GM23338 (cell line): ENCODE data around the gene TMIE. TPM values are rescaled to one million over a fixed set of nuclear protein-coding genes. Genes with fewer than 3 reads are reported as not detected.
"Not testable (repeated sequence)": the region's sequence is repeated elsewhere in the genome, so short reads cannot be mapped to it uniquely, and the experiment has no call there.

ENCODE experiments used
- ATAC-seq: fragments of 200-7000 bp; cut with Tn5 transposase; 3 replicates; pipeline ENCODE4 v1.9.1; 2020
- DNase-seq: peaks from one replicate; pipeline ENCODE4 v3.0.0-alpha.2; 2015; ENCODE audit warnings: low spot score
- H2AFZ ChIP-seq: fragments of 200-600 bp; sonication (generic); 2 replicates; pipeline ENCODE4 v1.8.0; 2016; ENCODE audit warnings: antibody characterized with exemption, mild to moderate bottlenecking, moderate library complexity
- H3F3A ChIP-seq: fragments of 200-600 bp; sonication (generic); replicated peaks from 2 replicates; pipeline ENCODE4 v1.8.0; 2017; ENCODE audit warnings: antibody characterized with exemption, mixed run types, low read depth
- H3K27ac ChIP-seq: fragments of 200-600 bp; sonication (generic); 2 replicates; pipeline ENCODE4 v1.6.1; 2016; ENCODE audit warnings: low read depth
- H3K27me3 ChIP-seq: fragments of 200-600 bp; sonication (generic); 2 replicates; pipeline ENCODE4 v1.8.0; 2016; ENCODE audit warnings: mild to moderate bottlenecking, mixed run types, moderate library complexity; ENCODE audit not compliant: insufficient read depth
- H3K36me3 ChIP-seq: fragments of 200-600 bp; sonication (generic); 2 replicates; pipeline ENCODE4 v1.8.0; 2016; ENCODE audit warnings: mild to moderate bottlenecking; ENCODE audit not compliant: insufficient read depth
- H3K4me1 ChIP-seq: fragments of 200-600 bp; sonication (generic); 2 replicates; pipeline ENCODE4 v1.8.0; 2016; ENCODE audit warnings: mild to moderate bottlenecking, moderate library complexity; ENCODE audit not compliant: insufficient read depth
- H3K4me2 ChIP-seq: fragments of 200-600 bp; sonication (generic); 2 replicates; pipeline ENCODE4 v1.7.1; 2017; ENCODE audit warnings: mixed run types
- H3K4me3 ChIP-seq: fragments of 200-600 bp; sonication (generic); 2 replicates; pipeline ENCODE4 v1.6.1; 2016; ENCODE audit warnings: mixed run types
- H3K79me2 ChIP-seq: fragments of 200-600 bp; sonication (generic); replicated peaks from 2 replicates; pipeline ENCODE4 v1.8.0; 2017; ENCODE audit warnings: mild to moderate bottlenecking; ENCODE audit not compliant: insufficient read depth
- H3K9me2 ChIP-seq: fragments of 200-600 bp; sonication (generic); 2 replicates; pipeline ENCODE4 v1.8.0; 2017; ENCODE audit not compliant: insufficient read depth
- H4K20me1 ChIP-seq: fragments of 200-600 bp; sonication (generic); replicated peaks from 2 replicates; pipeline ENCODE4 v1.8.0; 2017; ENCODE audit warnings: mild to moderate bottlenecking; ENCODE audit not compliant: insufficient read depth
- H3K27ac Mint-ChIP-seq: 2 replicates; pipeline ENCODE4 v1.8.0; 2020; ENCODE audit warnings: inconsistent platforms, mild to moderate bottlenecking, moderate library complexity, mixed read lengths
- H3K27me3 Mint-ChIP-seq: 3 replicates; pipeline ENCODE4 v1.8.0; 2022; ENCODE audit warnings: low read depth, mild to moderate bottlenecking, moderate library complexity, mixed read lengths, inconsistent platforms; ENCODE audit not compliant: insufficient read depth, poor library complexity
- H3K36me3 Mint-ChIP-seq: 3 replicates; pipeline ENCODE4 v1.8.0; 2021; ENCODE audit warnings: low read depth, mild to moderate bottlenecking, inconsistent platforms, moderate library complexity, mixed read lengths
- H3K4me1 Mint-ChIP-seq: 3 replicates; pipeline ENCODE4 v1.8.0; 2020; ENCODE audit warnings: mild to moderate bottlenecking, inconsistent platforms, mixed read lengths
- H3K4me3 Mint-ChIP-seq: 3 replicates; pipeline ENCODE4 v1.8.0; 2021; ENCODE audit warnings: moderate library complexity, mild to moderate bottlenecking, inconsistent platforms, mixed read lengths
- H3K9me3 Mint-ChIP-seq: 3 replicates; pipeline ENCODE4 v1.8.0; 2020; ENCODE audit warnings: moderate library complexity, mild to moderate bottlenecking, inconsistent platforms, mixed read lengths
- CREB1 ChIP-seq: fragments of 250-450 bp; sonication (Bioruptor Pico); IDR thresholded peaks from 2 replicates; pipeline ENCODE4 v1.5.0; 2020; ENCODE audit warnings: low read depth, mild to moderate bottlenecking, moderate library complexity
- ETS1 ChIP-seq: IDR thresholded peaks from 2 replicates; pipeline ENCODE4 v1.6.1; 2016; ENCODE audit warnings: antibody characterized with exemption
- EZH2 ChIP-seq: fragments of 200-600 bp; sonication (generic); IDR thresholded peaks from one replicate; pipeline ENCODE4 v1.8.0; 2017; ENCODE audit warnings: antibody characterized with exemption, mild to moderate bottlenecking, low read depth; ENCODE audit not compliant: unreplicated experiment
- EZH2phosphoT487 ChIP-seq: fragments of 200-600 bp; sonication (generic); IDR thresholded peaks from one replicate; pipeline ENCODE4 v1.8.1; 2018; ENCODE audit warnings: antibody characterized with exemption; ENCODE audit not compliant: unreplicated experiment
- JUNB ChIP-seq: IDR thresholded peaks from one replicate; pipeline ENCODE4 v1.6.1; 2016; ENCODE audit warnings: antibody characterized with exemption; ENCODE audit not compliant: unreplicated experiment
- NANOG ChIP-seq: IDR thresholded peaks from 2 replicates; pipeline ENCODE4 v1.6.1; 2016; ENCODE audit warnings: antibody characterized with exemption, borderline replicate concordance
- POLR2AphosphoS5 ChIP-seq: IDR thresholded peaks from 2 replicates; pipeline ENCODE4 v1.6.1; 2016; ENCODE audit warnings: antibody characterized with exemption, low read depth
- ZNF331 ChIP-seq: fragments of 250-450 bp; sonication (Bioruptor Pico); IDR thresholded peaks from 2 replicates; pipeline ENCODE4 v1.5.0; 2020; ENCODE audit warnings: low read depth, mild to moderate bottlenecking, moderate library complexity
- polyA plus RNA-seq: library from polyadenylated mRNA; unstranded; fragments of >200 nt; fragmentation: Nextera tagmentation; extraction: Ambion mirVana; gene quantifications from 2 replicates; pipeline ENCODE4 v1.2.1, GENCODE V29; 2016
- total RNA-seq: library from RNA; depleted of rRNA; stranded (reverse); fragments of >200 nt; shearing (Covaris generic); gene quantifications from 2 replicates; pipeline ENCODE4 v1.2.3, GENCODE V29; 2014
- TF ChIP-seq, protein P1 (sequence below): fragments of 250-450 bp; sonication (Bioruptor Pico); IDR thresholded peaks from 2 replicates; pipeline ENCODE4 v1.5.0; 2020; ENCODE audit warnings: mild to moderate bottlenecking, moderate library complexity
- TF ChIP-seq, protein P2 (sequence below), 2 experiments: fragments of 200-600 bp in 1 of 2; sonication (generic) in 1 of 2; conservative IDR thresholded peaks; 2 replicates each; pipeline versions ENCODE4 v1.5.1 to v1.6.1; 2016 to 2017; ENCODE audit warnings: antibody characterized with exemption in 2 of 2, low read depth in 2 of 2, mild to moderate bottlenecking in 2 of 2, moderate library complexity in 1 of 2

TMIE gene
- total and polyA plus RNA-seq, 2 experiments from 2014 or later: 0.84 to 1.2 TPM

GRCh38 chr3:46703013-46703520, 1.9 kb downstream of the TMIE start:
- ATAC-seq (no peak), DNase-seq (no peak)
- H3K4me3 ChIP-seq: no peak overlapping the region
- Mint-ChIP-seq H3K4me3 (no peak overlapping the region), H3K4me1 (peaks cover 12% of the 10 kb centered on the region; the same call in 2 of the 3 replicates), H3K36me3 (no peaks in the 10 kb centered on the region), H3K27me3 (peaks cover 21% of the 10 kb centered on the region), H3K9me3 (no peaks in the 10 kb centered on the region), H3K27ac (no peak overlapping the region)
- no peak overlapping the region for H3K4me2 ChIP-seq
- no peaks in the 10 kb centered on the region for H3K36me3 ChIP-seq
- peaks cover 4% of the 10 kb centered on the region; the same call in 1 of the 2 replicates for H3K4me1 ChIP-seq
- H4K20me1 ChIP-seq: no peaks in the 10 kb centered on the region
- TF ChIP-seq POLR2AphosphoS5 (no peak), EZH2 (no peak), ETS1 (no peak), EZH2phosphoT487 (no peak), JUNB (no peak), CREB1 (no peak), ZNF331 (CRISPR knock-in tag) (no peak), NANOG (no peak)
- TF ChIP-seq, protein P1, sequence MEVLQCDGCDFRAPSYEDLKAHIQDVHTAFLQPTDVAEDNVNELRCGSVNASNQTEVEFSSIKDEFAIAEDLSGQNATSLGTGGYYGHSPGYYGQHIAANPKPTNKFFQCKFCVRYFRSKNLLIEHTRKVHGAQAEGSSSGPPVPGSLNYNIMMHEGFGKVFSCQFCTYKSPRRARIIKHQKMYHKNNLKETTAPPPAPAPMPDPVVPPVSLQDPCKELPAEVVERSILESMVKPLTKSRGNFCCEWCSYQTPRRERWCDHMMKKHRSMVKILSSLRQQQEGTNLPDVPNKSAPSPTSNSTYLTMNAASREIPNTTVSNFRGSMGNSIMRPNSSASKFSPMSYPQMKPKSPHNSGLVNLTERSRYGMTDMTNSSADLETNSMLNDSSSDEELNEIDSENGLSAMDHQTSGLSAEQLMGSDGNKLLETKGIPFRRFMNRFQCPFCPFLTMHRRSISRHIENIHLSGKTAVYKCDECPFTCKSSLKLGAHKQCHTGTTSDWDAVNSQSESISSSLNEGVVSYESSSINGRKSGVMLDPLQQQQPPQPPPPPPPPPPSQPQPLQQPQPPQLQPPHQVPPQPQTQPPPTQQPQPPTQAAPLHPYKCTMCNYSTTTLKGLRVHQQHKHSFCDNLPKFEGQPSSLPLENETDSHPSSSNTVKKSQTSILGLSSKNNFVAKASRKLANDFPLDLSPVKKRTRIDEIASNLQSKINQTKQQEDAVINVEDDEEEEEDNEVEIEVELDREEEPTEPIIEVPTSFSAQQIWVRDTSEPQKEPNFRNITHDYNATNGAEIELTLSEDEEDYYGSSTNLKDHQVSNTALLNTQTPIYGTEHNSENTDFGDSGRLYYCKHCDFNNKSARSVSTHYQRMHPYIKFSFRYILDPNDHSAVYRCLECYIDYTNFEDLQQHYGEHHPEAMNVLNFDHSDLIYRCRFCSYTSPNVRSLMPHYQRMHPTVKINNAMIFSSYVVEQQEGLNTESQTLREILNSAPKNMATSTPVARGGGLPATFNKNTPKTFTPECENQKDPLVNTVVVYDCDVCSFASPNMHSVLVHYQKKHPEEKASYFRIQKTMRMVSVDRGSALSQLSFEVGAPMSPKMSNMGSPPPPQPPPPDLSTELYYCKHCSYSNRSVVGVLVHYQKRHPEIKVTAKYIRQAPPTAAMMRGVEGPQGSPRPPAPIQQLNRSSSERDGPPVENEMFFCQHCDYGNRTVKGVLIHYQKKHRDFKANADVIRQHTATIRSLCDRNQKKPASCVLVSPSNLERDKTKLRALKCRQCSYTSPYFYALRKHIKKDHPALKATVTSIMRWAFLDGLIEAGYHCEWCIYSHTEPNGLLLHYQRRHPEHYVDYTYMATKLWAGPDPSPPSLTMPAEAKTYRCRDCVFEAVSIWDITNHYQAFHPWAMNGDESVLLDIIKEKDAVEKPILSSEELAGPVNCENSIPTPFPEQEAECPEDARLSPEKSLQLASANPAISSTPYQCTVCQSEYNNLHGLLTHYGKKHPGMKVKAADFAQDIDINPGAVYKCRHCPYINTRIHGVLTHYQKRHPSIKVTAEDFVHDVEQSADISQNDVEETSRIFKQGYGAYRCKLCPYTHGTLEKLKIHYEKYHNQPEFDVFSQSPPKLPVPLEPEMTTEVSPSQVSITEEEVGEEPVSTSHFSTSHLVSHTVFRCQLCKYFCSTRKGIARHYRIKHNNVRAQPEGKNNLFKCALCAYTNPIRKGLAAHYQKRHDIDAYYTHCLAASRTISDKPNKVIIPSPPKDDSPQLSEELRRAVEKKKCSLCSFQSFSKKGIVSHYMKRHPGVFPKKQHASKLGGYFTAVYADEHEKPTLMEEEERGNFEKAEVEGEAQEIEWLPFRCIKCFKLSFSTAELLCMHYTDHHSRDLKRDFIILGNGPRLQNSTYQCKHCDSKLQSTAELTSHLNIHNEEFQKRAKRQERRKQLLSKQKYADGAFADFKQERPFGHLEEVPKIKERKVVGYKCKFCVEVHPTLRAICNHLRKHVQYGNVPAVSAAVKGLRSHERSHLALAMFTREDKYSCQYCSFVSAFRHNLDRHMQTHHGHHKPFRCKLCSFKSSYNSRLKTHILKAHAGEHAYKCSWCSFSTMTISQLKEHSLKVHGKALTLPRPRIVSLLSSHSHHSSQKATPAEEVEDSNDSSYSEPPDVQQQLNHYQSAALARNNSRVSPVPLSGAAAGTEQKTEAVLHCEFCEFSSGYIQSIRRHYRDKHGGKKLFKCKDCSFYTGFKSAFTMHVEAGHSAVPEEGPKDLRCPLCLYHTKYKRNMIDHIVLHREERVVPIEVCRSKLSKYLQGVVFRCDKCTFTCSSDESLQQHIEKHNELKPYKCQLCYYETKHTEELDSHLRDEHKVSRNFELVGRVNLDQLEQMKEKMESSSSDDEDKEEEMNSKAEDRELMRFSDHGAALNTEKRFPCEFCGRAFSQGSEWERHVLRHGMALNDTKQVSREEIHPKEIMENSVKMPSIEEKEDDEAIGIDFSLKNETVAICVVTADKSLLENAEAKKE: no peak
- TF ChIP-seq, protein P2, sequence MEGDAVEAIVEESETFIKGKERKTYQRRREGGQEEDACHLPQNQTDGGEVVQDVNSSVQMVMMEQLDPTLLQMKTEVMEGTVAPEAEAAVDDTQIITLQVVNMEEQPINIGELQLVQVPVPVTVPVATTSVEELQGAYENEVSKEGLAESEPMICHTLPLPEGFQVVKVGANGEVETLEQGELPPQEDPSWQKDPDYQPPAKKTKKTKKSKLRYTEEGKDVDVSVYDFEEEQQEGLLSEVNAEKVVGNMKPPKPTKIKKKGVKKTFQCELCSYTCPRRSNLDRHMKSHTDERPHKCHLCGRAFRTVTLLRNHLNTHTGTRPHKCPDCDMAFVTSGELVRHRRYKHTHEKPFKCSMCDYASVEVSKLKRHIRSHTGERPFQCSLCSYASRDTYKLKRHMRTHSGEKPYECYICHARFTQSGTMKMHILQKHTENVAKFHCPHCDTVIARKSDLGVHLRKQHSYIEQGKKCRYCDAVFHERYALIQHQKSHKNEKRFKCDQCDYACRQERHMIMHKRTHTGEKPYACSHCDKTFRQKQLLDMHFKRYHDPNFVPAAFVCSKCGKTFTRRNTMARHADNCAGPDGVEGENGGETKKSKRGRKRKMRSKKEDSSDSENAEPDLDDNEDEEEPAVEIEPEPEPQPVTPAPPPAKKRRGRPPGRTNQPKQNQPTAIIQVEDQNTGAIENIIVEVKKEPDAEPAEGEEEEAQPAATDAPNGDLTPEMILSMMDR (conservative IDR thresholded peaks at IDR 0.05; ENCODE audit: low read depth in 2 of 2): no peak
- H3K79me2 ChIP-seq: no peaks in the 10 kb centered on the region
- H2AFZ ChIP-seq: no peak overlapping the region
- H3K27me3 ChIP-seq: peaks cover 23% of the 10 kb centered on the region
- no peaks in the 10 kb centered on the region for H3K9me2 ChIP-seq
- H3F3A ChIP-seq: no peaks in the 10 kb centered on the region
- no peak overlapping the region for H3K27ac ChIP-seq

- not testable (repeated sequence) for H3K9me3 Mint-ChIP-seq, H3K27ac ChIP-seq, H3K27ac Mint-ChIP-seq, H3K4me3 ChIP-seq, H3K9me2 ChIP-seq, DNase-seq, H3K79me2 ChIP-seq, H3K36me3 ChIP-seq, H3K36me3 Mint-ChIP-seq, H3F3A ChIP-seq, H3K4me3 Mint-ChIP-seq, ATAC-seq, H2AFZ ChIP-seq, H4K20me1 ChIP-seq, H3K4me2 ChIP-seq, H3K4me1 ChIP-seq
- H3K27me3 ChIP-seq: peaks cover 23% of the 10 kb centered on the region
- peaks cover 21% of the 10 kb centered on the region for H3K27me3 Mint-ChIP-seq
- H3K4me1 Mint-ChIP-seq: peaks cover 12% of the 10 kb centered on the region; the same call in 2 of the 3 replicates
These were observed 3.2 kb downstream of the TMIE start for GRCh38 chr3:46704346-46704745.
